Mucosa of descending colon (tissue), 3 donors: Measurements from ENCODE around the gene EOMES. TPM values are rescaled to one million over a fixed set of nuclear protein-coding genes. Genes with fewer than 3 reads are reported as not detected.

Experiments used
- ATAC-seq: fragments of 200-7000 bp; cut with Tn5 transposase; one replicate; pipeline ENCODE4 v1.9.1; 2020; ENCODE audit warnings: mild to moderate bottlenecking, moderate library complexity
- DNase-seq, 3 donors: peaks; one replicate each; pipeline ENCODE4 v3.0.0-alpha.2; 2020
- H3K36me3 ChIP-seq: fragments of 200-600 bp; one replicate; pipeline ENCODE4 v1.8.0; 2021; ENCODE audit warnings: low read depth, mild to moderate bottlenecking
- H3K4me1 ChIP-seq: fragments of 200-600 bp; one replicate; pipeline ENCODE4 v1.8.0; 2021; ENCODE audit warnings: low read depth, mild to moderate bottlenecking
- H3K4me3 ChIP-seq: fragments of 200-600 bp; one replicate; pipeline ENCODE4 v1.8.0; 2021; ENCODE audit warnings: mild to moderate bottlenecking
- H3K9me3 ChIP-seq: fragments of 200-600 bp; one replicate; pipeline ENCODE4 v1.8.0; 2021; ENCODE audit warnings: mild to moderate bottlenecking
- intact Hi-C, 2 donors: fragments of 100-400 bp; cut with DNase I in 1 of 2; cut with micrococcal nuclease in 1 of 2; formaldehyde crosslinking; loops; one replicate each; pipeline versions ENCODE4 v1.11.0 to v1.11.1; 2022; cut with DNase I, micrococcal nuclease
- total RNA-seq, 3 donors: library from RNA; stranded (reverse); fragmentation: NEBNext Ultra II Directional in 2 of 3; extraction: Animal tissue kit (Norgen Biotek cat#: 25700) in 2 of 3; gene quantifications; one replicate each; pipeline versions ENCODE4 v1.2.1 to v1.2.4, GENCODE V29; 2021 to 2023
- TF ChIP-seq, protein P1 (sequence below): fragments of 200-600 bp; IDR thresholded peaks from one replicate; pipeline ENCODE4 v1.8.0; 2022; ENCODE audit warnings: antibody characterized with exemption, mild to moderate bottlenecking
- donor health status: DM: no; HTN: no; CAD: no; lungs with moderate emphysema.
- donor health status: DM: no; HTN: no; CAD: no.
- donor health status: DM: no; HTN: yes; CAD: no.

Gene EOMES
- total RNA-seq, 3 donors from 2014 or later, result 0.32 to 0.46 TPM; not detected in 1

DNA sequence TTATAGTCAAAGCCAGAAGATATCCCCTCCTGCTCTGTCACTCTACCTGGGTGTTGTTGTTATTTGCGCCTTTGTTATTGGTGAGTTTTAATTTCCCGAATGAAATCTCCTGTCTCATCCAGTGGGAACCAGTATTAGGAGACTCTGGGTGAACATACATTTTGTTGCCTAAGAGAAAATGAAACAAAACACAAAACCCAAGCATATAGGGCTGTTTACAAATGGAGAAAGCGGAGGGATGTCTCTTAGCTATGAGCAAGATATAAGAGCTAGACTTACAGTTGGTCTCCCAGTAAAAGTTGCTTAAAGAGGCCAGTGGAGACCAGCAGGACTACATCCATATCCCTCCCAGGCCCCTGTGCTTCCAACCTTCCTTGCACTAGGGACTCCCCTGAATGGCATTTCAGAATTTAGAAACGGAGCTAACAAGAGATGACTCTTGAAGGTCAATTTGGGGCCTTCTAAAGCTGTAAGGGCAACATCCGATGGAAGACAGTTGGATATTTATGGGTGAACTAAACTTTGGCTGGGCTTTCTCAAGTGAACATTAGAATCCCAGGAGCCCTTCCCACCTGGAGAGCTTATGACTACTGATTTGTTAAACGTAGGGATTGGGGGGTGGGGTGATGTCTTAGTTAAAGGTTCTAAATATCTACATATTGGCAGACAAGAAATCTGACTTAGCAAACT, 2.7 kb downstream of the EOMES start:
- DNase-seq, result no peak
- intact Hi-C loops, result loop anchor here in 1 of 2 donors (10.0 kb wide), 1 partner anchor 615 kb away; no protein-coding TSS in a partner anchor
- H3K4me1 ChIP-seq, result peaks cover 27% of the 10 kb centered on the region
- no peak for ATAC-seq
- no peaks in the 10 kb centered on the region for H3K9me3 ChIP-seq
- TF ChIP-seq, protein P1, sequence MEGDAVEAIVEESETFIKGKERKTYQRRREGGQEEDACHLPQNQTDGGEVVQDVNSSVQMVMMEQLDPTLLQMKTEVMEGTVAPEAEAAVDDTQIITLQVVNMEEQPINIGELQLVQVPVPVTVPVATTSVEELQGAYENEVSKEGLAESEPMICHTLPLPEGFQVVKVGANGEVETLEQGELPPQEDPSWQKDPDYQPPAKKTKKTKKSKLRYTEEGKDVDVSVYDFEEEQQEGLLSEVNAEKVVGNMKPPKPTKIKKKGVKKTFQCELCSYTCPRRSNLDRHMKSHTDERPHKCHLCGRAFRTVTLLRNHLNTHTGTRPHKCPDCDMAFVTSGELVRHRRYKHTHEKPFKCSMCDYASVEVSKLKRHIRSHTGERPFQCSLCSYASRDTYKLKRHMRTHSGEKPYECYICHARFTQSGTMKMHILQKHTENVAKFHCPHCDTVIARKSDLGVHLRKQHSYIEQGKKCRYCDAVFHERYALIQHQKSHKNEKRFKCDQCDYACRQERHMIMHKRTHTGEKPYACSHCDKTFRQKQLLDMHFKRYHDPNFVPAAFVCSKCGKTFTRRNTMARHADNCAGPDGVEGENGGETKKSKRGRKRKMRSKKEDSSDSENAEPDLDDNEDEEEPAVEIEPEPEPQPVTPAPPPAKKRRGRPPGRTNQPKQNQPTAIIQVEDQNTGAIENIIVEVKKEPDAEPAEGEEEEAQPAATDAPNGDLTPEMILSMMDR, result no peak
- no peaks in the 10 kb centered on the region for H3K36me3 ChIP-seq
- no peak overlapping the region for H3K4me3 ChIP-seq

- no peak for DNase-seq
- intact Hi-C loops, result loop anchor here in 1 of 2 donors (10.0 kb wide), 1 partner anchor 616 kb away; no protein-coding TSS in a partner anchor
- H3K36me3 ChIP-seq, result no peaks in the 10 kb centered on the region
- TF ChIP-seq, protein P1, result no peak
- peaks cover 37% of the 10 kb centered on the region for H3K4me1 ChIP-seq
- H3K4me3 ChIP-seq, result no peak overlapping the region
- H3K9me3 ChIP-seq, result no peaks in the 10 kb centered on the region
- no peak for ATAC-seq
These were observed 3.7 kb downstream of the EOMES start for GRCh38 chr3:27718459-27718858.

- no peak overlapping the region for H3K4me3 ChIP-seq
- TF ChIP-seq, protein P1, result no peak
- no peaks in the 10 kb centered on the region for H3K9me3 ChIP-seq
- peaks cover 41% of the 10 kb centered on the region for H3K4me1 ChIP-seq
- intact Hi-C loops, result loop anchor here in 1 of 2 donors (10.0 kb wide), 1 partner anchor 617 kb away; no protein-coding TSS in a partner anchor
- DNase-seq, result no peak
- ATAC-seq, result no peak
- H3K36me3 ChIP-seq, result no peaks in the 10 kb centered on the region
These were observed 4.8 kb downstream of the EOMES start for GRCh38 chr3:27717200-27717852.

DNA sequence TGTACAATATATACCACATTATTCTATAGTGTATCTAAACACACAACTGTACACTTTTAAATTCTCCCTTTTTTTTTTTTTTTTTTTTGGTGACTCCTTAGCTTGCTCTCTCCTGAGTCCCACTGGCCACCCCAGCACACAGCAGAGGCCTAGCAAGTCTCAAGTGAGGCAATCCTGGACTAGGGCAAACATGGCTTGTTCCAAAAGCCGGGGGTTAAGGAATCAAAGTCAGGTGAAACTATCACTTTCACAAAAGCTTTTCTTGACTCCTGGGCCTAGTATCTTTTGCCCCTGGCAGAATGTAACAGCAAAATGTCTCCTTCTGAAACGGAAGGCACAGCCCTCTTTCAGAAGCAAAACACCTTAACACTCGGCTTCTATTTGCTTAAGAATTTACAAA, 5.8 kb downstream of the EOMES start:
- H3K36me3 ChIP-seq, result no peaks in the 10 kb centered on the region
- TF ChIP-seq, protein P1, result no peak
- intact Hi-C loops, result loop anchor here in 1 of 2 donors (10.0 kb wide), 1 partner anchor 618 kb away; no protein-coding TSS in a partner anchor
- H3K9me3 ChIP-seq, result no peaks in the 10 kb centered on the region
- peaks cover 35% of the 10 kb centered on the region for H3K4me1 ChIP-seq
- ATAC-seq (no peak), DNase-seq (no peak)
- no peak overlapping the region for H3K4me3 ChIP-seq

- no peaks in the 10 kb centered on the region for H3K36me3 ChIP-seq
- H3K9me3 ChIP-seq, result no peaks in the 10 kb centered on the region
- ATAC-seq (no peak), DNase-seq (no peak)
- H3K4me1 ChIP-seq, result peaks cover 30% of the 10 kb centered on the region
- intact Hi-C loops, result loop anchor here in 1 of 2 donors (10.0 kb wide), 1 partner anchor 619 kb away; no protein-coding TSS in a partner anchor
- TF ChIP-seq, protein P1, result no peak
- H3K4me3 ChIP-seq, result no peak overlapping the region
These were observed 6.3 kb downstream of the EOMES start for GRCh38 chr3:27715863-27716262.
